ENCODE data around the gene CUL7.
"Not testable (repeated sequence)": the region's sequence is repeated elsewhere in the genome, so short reads cannot be mapped to it uniquely, and the experiment has no call there.

Gene CUL7

GRCh38 chr6:43013843-43014433, 39.7 kb downstream of the CUL7 start, which contains the start of the genes KLHDC3 and MEA1:
TSS of gene KLHDC3 (plus strand) at chr6:43014249. CDS start at chr6:43017193, 2,944 bp downstream.
TSS of gene MEA1 (minus strand) at chr6:43013946. CDS start at chr6:43013813, 133 bp downstream.
- DNase-seq: peak; percentile 98

GRCh38 chr6:43013097-43013842, 40.4 kb downstream of the CUL7 start:
- no peak for DNase-seq

GRCh38 chr6:43012364-43012763, 41.3 kb downstream of the CUL7 start:
- DNase-seq: no peak

GRCh38 chr6:43011207-43011606, 42.4 kb downstream of the CUL7 start:
- DNase-seq: no peak

- DNase-seq: no peak
Observed at GRCh38 chr6:43009124-43009523, 44.5 kb downstream of the CUL7 start.

- DNase-seq: no peak
Observed at GRCh38 chr6:43007126-43007525, 46.5 kb downstream of the CUL7 start.

- no peak for DNase-seq
Observed at GRCh38 chr6:43006251-43006650, 47.4 kb downstream of the CUL7 start.

- DNase-seq: no peak
Observed at GRCh38 chr6:43005844-43006243, 47.8 kb downstream of the CUL7 start.

- DNase-seq: no peak
Observed at GRCh38 chr6:43001843-43002242, 51.8 kb downstream of the CUL7 start.

- DNase-seq: not testable (repeated sequence)
Observed at GRCh38 chr6:42998205-42998604, 55.4 kb downstream of the CUL7 start.

GRCh38 chr6:42996513-42996912, 57.1 kb downstream of the CUL7 start:
- DNase-seq: no peak

- DNase-seq: no peak
Observed at GRCh38 chr6:42993445-42993844, 60.2 kb downstream of the CUL7 start.

- no peak for DNase-seq
Observed at GRCh38 chr6:42989923-42990322, 63.7 kb downstream of the CUL7 start.

- DNase-seq: no peak
Observed at GRCh38 chr6:42988486-42989020, 65.1 kb downstream of the CUL7 start.
